GM12872 (cell line): ENCODE data around the gene TSPAN32.

ENCODE experiments used
- CTCF ChIP-seq: IDR thresholded peaks from 3 replicates; pipeline ENCODE4 v1.5.1; 2011; ENCODE audit warnings: low read depth, mild to moderate bottlenecking, low read length, moderate library complexity; ENCODE audit not compliant: insufficient read depth

The TSPAN32 gene

DNA sequence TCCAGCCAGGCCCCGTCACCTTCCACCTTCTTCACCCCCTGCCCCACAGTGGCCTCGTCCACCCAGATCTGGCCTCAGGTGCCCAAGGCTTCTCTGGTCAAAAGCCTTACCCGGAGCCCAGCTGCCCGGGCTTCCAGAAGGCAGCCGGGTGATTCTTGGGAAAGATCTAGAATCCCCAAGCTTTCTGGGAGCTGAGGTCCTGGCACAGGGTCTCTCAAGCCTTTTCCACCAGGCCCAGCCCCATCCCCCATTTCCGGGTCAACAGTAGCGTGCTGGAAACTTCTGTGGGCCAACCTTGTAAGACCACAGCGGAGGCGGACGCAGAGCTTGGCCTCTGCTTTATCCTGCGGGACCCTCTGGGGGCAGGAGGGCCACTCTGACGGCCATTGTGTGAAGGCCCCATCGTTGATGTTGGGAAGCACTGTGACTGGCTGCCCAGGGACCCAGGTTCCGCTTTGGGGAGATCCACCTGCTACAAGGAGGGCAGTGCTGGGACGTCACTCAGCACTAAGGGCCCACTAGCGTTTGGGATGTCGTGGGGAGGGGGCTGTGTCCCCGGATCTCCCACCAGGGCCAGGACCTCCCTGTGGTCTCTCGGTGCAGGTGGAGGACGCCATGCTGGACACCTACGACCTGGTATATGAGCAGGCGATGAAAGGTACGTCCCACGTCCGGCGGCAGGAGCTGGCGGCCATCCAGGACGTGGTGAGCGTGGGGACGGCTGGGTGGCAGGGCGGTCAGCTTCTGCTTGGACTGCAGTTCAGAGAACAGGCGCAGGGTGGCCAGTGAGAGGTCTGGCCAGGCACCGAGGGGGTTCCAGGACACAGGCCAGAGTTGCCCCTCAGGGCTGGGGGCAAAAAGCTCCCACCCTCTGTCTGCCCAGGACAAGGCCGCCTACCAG lies 11.5 kb downstream of the TSPAN32 start:
- TF ChIP-seq CTCF = no peak

DNA sequence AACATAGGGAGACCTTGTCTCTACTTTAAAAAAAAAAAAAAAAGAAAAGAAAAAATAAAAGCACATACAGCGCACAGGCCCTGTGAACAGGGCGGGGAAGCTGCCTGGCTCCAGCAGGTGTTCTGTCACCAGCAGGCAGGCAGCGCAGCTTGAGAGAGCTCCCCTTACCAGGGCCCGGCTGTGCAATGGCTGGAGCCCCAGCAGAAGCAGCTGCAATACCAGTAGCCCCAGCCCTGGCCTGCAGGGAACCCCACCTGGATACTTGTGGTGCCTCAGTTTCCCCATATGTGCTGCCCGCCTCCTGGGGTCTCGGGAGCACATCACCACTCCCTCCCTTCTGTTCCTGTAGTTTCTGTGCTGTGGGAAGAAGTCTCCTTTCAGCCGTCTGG lies 12.3 kb downstream of the TSPAN32 start:
- TF ChIP-seq CTCF = no peak

DNA sequence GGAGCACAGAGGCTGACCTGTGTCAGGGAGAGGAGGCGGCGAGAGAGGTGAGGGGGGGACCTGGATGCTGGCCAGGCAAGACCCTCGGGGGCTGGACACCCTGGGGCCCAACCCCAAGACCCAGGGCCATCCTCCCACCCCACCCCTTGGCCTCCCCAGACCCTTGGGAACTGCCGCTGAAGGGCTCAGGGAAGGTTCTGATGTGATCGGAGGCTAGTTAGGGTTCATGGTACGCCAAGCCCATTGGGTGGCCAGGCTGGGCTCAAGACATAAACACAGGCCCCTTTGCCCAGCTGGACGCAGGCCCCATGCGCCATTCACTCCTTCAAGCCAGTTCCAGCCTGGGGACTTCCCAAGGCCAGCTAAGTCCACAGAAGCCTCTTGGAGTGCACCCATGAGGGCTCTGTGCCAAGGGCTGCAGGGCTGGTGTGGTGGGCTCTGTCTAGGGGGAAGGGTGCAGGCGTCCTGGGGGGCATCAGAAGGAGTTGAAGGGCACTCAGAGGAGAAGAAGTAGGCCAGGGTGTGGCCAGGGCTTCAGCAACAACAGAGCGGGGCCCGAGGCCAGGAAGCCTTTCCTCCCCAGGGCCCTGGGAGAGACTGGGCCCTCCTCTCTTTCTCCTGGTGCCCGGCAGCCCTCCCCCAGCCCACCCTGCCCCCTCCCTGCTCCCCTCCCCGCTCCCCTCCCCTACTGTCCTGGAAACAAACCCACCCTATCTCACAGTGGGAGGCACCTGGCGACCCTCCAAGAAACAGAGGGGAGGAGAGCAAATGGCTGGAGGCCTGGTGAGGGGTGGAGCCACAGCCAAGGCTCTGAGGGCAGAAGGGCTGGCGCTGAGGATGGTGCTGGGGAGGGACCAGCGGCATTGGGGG lies 12.9 kb downstream of the TSPAN32 start:
- no peak for TF ChIP-seq CTCF

DNA sequence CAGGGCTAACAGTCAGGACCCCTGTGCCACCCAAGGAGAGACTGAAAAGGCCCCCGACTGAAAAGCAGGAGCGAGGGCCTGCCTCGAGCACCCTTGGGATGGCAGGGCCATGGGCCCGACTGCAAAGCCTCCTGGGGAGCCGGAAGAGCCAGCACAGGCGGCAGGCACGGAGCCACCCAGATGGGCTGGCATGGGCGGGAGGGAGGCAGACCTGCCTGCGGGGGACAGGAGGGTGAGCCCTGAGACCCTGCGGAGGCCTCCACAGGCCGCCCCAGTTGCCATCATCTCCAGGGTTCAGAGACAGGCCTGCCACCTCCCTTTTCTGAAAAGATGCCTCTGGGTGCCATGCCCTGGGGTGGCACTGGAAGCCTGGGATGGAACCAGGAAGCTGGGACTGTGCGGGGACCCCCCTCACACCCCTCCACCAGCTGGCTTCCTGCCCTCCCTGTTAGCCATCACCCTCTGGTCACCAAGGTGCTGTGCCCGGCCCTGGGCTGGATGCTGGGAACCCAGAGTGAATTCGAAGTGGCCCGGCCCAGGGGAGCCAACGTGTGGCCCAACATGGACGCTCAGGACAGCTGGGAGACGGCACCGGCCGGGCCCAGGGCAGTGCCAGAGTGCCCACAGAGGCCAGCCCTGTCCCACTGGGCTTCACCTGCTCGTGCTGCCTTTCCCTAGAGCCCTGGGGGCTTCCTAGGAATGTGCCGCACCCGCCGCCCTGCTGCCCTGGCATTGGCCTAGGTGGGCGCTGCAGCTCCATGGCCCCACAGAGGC lies 13.8 kb downstream of the TSPAN32 start:
- no peak for TF ChIP-seq CTCF

- TF ChIP-seq CTCF = no peak
Observed at GRCh38 chr11:2316169-2316962, 14.6 kb downstream of the TSPAN32 start.

- TF ChIP-seq CTCF = no peak
Observed at GRCh38 chr11:2316963-2317244, 15.1 kb downstream of the TSPAN32 start.
